ENCODE measurements around the gene JKAMP.
A peak's percentile ranks its signal among the peaks of the same experiment; 100 is the strongest.

JKAMP gene

DNA sequence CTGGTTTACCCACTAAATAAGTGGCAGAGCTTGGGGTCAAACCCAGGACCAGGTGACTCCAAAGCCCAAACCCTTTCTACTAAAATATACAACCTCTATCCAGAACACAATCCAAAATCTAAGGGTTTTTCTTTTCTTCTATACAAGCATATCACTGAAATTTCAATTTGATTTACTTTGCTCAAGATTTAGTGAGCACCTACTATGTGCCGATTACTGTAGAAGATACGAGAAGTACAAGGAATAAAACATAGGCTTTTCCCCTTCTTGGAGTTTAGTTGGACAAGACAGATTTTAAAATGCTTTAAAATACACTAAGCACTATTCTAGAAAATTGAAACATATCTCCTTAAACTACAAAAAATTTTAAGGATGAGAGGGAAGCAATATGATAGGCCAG is 2.9 kb upstream of the JKAMP start:
- DNase-seq: no peak

DNA sequence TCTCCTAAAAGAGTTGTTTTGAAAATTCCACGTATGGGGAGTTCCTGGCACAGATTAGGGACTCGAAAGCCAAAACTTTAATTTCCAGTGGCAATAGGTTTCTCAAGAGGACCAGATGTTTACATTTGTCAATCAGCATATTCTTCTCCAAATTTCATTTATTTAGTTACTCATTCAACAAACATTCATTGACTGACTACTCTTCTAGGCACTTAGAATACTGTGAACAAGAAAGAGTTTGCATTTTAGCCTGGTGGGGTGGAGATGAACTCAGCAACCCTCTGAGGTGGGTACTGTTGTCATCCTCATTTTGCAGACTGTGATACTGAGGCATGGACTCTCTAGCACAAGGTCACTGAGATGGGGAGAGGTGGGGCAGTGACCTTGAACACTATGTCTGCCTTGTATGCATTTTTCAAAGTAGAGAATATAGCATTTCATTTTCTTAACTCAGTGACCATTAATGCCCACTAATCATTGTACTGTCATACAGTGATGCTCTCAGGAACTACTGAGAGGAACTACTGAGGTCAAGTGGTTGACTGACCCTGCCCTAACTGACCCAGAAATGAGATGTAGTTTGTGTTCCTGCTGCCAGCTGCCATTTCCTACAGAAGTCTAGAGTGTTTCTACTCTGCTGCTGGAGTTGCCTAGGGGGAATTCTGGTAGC is 2.3 kb upstream of the JKAMP start:
- peak; percentile 74 for DNase-seq

DNA sequence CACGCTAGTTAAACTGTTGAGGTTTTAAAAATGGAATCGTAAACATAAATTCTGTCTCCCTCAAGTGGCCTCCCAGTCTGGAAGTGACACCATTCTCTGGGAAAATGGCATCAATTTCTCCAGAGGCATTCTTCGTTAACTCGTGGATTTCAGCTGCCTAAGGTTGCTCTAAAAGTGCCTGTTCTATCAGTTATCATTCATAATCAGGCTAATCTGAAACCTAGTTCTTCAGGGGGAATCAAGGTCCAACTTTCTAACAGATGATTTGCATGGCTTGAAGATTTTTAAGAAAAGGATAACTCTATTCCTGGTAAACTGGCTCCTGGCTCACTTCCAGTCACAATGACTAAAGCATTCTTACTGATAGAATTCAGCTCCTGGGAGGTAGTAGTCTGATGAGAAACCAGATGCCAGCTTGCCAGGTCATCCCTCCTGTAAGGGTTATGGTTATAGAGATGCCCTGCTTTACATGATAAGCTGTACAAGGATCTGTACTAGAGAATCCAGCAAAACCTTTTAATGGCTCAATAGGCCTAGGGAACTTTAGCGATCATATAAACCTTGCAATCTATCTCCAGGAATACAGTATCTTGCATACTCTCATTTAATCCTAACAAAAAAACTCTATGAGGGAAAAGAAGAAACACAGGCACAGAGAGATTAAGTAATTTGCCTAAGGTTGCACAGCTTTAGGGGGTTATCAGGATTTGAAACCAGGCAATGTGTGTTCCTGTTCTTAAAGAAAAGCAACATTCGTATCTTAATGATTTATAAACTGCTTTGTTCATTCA is 1.6 kb upstream of the JKAMP start:
- peak; percentile 95 for DNase-seq

DNA sequence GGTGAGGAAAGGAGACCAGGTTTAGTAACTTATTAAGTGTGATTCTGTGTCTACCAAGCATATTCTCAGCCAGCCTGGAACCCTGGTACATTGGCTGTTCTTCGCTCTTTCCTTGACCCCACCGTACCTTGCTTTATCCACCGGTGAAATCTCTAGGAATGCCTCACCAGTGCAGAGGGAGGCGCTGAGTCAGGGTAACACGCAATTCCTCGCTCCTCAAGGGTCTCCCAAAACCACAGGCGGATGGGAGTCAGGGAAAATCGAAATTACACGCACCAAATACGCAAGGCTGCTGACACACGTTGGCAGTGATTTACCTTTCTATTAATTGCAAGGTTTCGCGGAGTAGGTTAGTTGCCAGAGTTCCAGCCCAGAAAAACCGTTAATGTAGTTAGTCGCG is 954 bp upstream of the JKAMP start:
- peak; percentile 62 for DNase-seq

DNA sequence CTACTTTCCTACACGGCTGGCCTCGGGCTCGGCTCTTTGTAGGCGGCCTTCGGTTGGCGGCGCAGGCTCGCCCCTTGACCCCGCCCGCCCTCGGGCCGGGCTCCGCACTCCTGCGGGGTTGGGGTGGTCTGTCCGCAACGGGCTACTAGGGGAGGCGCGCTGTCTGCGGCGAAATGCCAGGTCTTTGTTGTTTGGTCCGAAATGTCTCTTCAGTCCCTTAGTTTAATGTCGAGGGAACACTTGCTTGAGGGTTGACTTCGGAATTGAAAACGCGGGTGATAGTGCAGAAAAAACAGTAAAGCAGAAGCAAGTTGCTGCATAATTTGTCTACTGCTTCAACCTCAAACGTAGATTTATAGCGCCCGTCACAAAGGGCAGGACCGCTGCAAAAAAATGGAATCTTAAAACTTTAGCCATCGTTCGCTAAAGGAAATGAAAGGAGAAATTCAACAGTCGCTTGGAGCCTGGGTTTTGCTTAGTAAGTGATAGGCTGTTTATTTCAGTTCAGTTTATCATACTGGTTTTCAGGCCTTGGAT is 390 bp downstream of the JKAMP start:
- no peak for DNase-seq

DNA sequence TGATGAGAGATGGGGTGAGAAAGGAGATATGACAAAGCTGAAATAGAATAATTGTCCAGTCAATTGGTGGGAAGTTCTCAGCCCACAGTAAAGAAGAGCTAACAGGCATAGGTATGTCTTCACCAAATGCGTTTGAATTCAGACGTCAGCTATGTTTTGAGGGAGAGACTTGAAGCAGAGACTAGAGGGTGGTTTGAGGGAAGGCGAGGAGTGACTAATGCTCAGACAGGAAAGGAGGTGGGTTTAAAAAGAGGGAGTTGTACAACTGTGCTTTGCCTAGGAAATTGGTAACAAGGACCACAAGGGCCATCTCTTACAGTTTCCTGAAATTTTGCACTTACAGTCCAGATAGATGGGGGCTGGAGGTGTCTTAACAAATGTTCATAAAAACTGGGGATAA is 6.4 kb downstream of the JKAMP start:
- no peak for DNase-seq

DNA sequence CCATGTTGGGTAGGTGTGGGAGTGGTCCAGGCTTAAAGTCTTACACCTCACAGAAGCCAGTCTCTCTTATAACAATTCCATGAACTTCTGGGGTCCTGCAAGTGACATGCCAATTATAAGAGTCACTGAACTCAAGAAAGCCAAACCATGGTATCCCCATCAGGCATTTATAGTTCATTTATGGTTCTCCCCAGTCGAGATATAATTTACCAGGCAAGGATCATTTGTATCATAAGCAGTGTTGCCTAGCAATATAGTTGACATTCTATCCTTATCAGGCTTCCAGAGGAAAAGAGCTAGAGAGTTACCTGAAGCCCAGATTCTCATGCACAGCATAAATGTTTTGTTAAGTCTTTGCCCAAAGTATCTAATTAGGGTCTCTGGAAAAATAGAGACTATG is 8.1 kb downstream of the JKAMP start:
- DNase-seq: no peak

DNA sequence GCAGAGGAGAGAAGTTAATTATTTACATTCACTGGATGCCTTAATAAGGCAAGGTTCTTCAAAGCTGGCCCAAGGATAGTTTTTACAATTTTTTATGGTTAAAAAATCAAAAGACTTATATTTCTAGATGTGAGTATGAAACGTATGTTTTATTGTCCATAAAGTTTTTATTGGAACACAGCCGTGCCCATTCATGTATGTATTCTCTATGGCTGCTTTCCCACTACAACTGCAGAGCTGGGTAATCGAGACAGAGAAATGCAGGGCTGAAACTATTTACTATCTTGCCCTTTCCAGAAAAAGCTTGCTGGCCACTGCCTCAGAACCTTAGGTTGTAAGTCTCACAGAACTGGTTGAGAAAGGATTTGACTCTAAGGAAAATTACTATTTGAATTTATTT is 16.4 kb downstream of the JKAMP start:
- DNase-seq: no peak

DNA sequence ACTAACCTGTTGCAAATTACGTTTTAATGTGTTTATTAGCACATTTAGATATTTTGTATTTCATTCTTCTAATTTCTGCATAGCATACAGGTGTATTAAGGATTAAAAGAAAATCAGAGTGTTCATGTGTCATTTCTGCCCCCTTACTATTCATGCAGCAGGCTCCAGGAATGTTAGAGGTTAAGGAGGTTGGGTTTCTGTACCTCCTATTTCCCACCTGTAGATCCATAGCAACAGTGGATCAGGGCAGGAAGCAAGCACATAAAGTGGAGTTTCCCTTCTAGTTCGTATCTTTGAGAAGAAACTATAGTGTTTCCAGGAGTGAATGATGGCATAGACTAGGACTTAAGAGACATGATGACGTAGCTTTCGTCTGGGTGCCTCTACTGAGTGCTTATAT is 18.9 kb downstream of the JKAMP start:
- DNase-seq: no peak

DNA sequence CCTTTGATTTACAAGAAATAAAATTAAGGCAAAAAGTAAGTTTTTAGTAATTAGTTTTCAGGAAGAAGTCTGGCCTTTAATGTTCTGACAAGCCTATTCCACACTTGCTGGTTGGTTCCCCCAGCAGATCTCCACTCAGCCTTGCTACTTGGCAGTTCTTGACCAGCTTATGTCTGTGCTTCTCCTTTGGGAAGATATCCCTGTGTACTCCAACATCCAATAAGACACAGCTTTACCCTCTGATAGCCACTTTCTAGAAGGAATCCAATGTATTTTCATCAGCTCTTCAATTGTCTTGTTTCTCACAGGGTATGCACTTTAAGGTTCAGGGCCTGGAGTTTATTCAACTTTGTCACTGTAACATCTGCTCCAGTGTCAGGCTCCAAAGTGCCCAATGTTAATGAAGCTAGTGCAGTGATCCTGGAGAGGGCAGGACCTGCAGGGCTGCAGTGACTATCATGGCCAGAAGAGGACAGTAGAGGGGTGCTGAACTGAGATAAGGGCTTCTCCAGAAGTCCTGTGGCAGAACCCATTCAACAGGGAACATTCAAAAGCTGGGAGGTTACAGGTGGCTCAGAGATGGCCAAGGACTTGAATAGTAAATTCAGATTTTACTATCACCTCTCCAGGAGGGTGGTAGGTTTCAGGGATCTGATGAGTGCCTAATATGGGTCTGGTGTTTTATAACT is 22.9 kb downstream of the JKAMP start:
- DNase-seq: peak; percentile 41

DNA sequence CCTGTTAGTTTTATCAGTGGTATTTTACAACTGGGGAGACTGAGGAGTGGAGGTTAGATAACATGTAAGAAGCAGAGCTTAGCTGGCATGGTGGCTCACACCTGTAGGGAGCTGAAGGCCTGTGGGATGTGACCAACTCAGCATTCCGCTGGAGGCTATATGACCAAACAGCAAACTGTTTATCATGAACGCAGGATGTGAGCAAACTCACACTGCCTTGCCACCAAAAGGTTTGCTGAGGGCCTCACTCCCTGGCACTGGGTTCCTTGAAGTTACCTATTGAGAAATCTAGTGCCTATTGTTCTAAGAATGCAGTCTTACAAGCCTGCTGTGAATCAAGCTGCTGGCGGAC is 23.4 kb downstream of the JKAMP start:
- no peak for DNase-seq

DNA sequence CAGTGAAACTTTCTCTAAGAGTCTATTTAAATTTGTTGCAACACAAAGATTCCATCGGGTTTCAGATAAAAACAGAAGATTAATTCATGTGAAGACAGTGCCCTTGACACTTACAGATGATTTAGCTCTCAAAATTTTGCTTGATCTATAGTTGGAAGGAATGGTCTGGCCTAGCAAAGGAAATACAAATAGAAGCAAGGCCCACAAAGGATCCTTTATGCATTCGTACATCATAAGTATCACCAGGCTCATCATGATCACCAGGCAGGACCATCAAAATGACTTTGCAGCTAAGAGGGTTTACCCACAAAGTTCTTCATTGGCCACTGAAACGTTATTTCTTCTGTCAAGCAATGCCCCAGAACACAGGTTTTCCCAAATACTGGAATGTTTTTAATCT is 24.8 kb downstream of the JKAMP start:
- DNase-seq: no peak

DNA sequence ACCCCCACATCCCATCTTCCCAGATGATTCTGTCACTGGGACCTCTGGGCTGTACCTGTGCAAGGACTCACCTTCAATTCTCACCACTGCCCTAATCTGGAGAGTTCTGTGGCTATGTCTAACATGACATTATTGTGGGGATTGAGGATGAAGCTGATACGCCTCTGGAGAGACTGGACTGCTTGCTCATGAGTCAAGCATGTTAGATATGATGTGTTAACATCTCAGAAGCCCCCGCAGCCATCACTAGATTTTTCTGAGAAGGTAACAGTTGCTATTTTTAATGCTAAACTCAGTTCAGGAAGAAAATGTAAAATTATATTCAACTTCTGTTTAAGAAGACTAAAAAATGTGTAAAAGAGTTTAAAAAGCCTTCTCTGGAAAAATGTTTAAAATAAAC is 25.7 kb downstream of the JKAMP start:
- DNase-seq: no peak

DNA sequence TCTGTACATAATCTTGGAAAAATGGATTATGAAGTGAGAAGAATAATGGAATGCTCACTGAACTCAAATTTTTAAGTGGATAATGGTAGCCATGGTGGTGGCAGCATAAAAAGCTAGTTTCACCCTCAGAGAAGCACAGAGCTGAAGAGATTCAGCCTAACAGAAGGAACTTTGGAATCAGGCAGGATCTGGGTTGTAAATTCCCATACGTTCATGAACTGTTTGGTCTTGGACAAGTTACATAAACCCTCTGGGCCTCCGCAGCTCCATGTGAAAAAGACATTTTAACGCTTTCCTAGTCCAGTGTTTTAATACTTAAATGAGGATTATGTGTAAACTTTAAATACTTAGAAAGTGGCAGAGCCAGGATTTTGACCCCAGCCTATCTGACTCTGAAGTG is 26.6 kb downstream of the JKAMP start:
- no peak for DNase-seq

DNA sequence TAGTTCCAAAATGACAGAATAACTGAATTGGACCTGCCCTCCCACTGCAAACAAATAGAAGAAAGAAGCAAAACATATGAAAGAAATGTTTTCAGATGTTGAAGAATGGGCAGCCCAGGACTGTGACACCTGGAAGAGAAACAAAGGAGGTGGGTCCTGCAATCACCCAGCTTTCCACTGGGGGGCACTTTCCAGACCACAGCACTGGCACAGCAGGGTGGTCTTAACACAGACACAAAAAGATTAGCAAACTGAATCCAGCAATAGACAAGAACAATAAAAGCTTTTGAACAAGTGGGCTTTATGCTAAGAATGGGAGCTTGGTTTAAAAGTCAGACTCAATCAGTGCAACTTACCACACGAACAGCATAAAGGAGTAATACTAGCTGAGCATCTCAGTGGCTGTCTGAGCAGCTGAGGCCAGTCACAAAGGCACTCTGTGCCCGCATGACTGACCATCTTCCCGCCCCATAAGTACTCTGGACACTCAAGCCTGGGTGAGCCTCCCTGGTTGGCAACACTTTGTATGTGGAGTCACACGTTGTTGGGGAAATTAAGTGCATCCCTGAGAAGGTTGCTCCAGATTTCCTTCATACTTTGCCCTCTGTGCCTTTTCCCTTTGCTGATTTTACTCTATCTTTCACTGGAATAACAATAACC is 27.7 kb downstream of the JKAMP start:
- DNase-seq: no peak

DNA sequence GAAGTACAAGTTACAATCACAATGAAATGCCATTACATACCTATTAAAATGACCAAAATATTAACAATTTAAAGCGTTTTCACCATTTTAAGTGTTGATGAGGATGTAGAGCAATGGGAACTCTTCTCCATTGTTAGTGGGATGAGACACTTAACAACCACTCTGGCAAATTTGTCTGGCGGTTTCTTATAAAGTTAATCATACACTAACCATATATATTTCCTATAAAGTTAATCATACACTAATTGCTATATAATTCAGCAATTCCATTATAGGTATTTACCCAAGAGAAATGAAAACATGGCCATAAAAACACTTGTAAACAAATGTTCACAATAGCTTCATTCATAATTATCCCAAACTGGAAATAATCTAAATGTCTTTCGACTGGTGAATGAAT is 35.9 kb downstream of the JKAMP start:
- no peak for DNase-seq

DNA sequence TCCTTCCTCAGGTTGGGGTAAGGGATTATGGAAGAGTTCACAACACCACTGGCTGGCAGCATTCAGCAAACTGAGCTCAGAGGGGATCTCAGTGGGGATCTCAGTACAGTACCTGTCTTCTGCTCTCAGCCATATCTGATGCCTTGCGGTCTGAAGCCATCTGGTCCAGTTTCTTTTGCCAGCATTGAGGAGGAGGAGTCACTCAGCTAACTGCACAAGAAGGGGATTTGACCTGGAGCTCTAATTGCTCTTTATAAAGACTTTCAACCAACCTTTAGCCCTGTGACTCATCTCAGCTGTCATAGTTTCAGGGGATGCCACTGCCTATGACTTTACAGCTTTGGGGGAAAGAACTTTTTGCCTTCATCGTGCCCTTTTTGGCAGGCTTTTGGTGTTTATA is 44.9 kb downstream of the JKAMP start:
- DNase-seq: no peak

DNA sequence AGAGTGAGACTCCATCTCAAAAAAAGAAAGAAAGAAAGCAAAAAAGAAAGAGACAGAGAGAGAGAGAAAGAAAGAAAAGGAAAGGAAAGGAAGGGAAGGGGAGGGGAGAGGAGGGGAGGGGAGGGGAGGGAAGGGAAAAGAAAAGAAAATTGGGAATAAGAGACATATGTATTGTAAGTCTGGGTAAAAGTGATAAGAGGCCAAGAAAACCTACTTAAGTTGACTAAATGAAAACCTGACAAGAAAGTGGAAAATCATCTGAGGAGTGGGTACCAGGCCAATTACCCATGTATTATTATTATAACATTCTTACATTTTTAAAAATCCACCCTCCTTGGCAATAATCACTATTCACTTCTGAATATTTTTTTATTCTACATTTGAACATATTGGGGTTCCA is 46.0 kb downstream of the JKAMP start:
- DNase-seq: no peak

DNA sequence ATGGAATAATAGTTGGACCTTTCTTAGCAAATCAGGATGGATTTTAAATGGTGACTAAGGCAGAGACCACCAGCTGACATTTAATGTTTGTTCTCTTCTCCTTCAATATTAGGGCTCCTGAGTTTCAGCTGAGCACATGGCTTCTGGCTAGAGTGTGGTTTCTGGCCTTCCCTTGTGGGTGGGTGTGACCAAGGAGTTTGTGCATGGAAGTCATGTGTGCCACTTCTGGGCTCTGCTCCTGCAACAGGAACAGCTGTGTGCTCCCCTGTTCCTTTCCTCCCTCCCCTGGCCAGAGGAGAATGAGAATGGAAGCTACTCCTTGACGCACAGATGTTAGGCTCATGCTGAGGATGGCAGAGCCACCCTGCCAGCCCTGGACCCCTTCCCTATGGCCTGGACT is 48.1 kb downstream of the JKAMP start:
- DNase-seq: no peak

DNA sequence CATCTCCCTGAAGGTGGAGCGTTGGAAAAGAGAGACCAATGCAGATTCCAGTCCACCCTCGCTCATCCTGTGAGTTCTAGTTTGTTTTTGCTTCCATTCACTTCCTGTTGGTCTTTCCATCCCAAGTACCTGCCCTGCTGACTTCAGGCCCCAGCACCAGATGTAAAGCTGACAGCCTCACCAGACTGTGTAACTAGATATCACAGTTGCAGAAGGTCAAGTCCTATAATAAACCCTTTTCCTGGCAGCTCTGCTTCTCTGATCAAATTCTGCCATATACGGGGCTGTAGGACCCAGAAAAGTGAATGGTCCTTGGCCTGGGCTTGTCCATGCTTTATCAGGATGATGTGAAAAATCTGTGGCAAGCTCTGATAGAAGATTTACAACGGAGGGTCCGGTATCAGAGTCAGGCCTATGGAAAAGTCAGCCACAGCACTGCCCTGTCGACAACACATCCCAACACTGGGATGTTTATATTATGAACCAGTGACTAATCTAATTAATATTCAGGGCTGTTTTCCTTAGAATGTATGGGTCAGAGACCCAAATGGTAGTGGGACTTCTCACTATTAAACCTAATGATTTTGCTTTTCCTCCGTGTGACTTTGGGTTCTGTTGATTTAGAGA is 50.2 kb downstream of the JKAMP start:
- DNase-seq: no peak

DNA sequence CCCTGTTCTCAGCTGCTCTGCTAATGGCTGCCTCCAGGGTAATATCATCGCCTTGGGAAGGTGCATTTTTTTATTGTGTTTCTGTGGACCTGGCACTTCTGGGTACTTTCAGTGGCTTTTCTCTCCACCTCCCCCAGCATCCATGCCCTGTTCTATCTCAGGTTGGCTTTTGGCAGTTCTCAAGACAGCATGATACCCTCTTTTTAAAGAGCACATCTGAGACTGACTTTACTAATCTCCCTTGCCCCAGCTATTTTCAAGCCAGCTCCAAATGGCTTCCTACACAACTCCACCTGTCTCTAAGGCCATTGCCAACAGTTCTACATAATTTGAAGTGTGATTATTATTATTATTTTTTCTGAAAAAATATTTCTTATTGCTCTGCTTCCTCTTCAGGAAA is 53.2 kb downstream of the JKAMP start:
- no peak for DNase-seq

DNA sequence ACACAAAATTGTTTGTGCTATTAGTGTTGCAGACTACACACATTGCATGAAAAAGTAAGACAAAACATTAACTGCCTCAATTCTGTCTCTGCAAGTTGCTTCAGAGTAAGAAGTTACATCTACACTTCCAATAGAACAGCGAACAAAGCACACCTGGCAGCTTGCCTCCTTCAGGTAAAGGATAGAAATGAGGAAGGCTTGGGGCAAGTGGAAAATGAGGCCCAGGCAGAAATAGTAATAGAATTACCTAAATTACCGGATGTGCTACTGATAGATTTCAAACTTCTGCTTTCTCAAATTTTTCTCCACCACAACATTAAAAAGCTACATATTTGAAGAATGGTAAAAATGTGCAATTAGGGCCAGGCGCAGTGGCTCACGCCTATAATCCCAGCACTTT is 54.6 kb downstream of the JKAMP start:
- no peak for DNase-seq

DNA sequence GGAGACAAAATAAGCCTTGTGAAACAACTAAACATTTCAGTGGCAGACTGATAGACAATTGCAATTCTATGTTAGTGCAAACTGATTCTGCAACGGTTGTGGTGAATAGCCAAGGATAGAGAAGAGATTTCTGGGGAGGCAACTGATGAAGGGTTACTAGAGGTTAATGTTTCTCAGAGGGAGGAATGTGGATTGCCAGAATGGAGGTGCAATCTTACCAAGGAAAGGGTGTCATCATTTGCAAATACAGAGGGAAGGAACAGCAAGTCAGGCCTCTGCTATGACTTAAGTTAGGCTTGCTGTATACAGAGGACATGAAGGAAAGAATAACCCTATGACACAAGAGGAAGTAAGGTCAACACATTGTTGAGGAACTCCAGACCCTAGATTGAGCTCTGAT is 56.5 kb downstream of the JKAMP start:
- no peak for DNase-seq

Measured in fibroblast of skin of back (primary cell).